ENCODE measurements around the gene PLA2G4D. TPM values are rescaled to one million over a fixed set of nuclear protein-coding genes. Genes with fewer than 3 reads are reported as not detected.

Gene PLA2G4D
- total RNA-seq, 1 experiment from 2014 or later, result not detected

- peaks cover 3% of the 10 kb centered on the region; the same call in 1 of the 2 replicates for H3K27me3 ChIP-seq (ENCODE audit: control insufficient read depth, insufficient read depth, low read length)
- no TSS peak for BruUV-seq (replicated peaks)
- no peak for ATAC-seq
- CTCF ChIA-PET, result interaction anchor here (0.9 kb wide), 1 partner anchor 11 kb away, joined by 3 read pairs; no protein-coding TSS in a partner anchor
- intact Hi-C loops (cut with micrococcal nuclease; ENCODE audit: unreplicated experiment), result no loop called here
- H3K36me3 ChIP-seq (ENCODE audit: control insufficient read depth, insufficient read depth, low read length), result no peaks in the 10 kb centered on the region
- TF ChIP-seq CTCF (IDR thresholded peaks at IDR 0.05) (no peak), REST (IDR thresholded peaks at IDR 0.05; ENCODE audit: insufficient read depth in 1 of 2, low read depth in 2 of 2, low read length in 1 of 2) (no peak), POLR2AphosphoS5 (IDR thresholded peaks at IDR 0.05; ENCODE audit: low read depth, low read length) (no peak), SIN3A (IDR thresholded peaks at IDR 0.05; ENCODE audit: borderline replicate concordance, insufficient read depth, low read depth, low read length) (no peak), TCF7L2 (IDR thresholded peaks at IDR 0.05; ENCODE audit: low read depth, low read length) (no peak)
- in situ Hi-C loops (cut with HindIII; ENCODE audit: low pct_unique_long_range_greater_than_20kb, low sequenced_read_pairs), result no loop called here
- H3K9me3 ChIP-seq (ENCODE audit: control insufficient read depth, insufficient read depth, low read depth, low read length), result no peaks in the 10 kb centered on the region
- H3K27ac ChIP-seq (ENCODE audit: low read length), result no peak overlapping the region
- no peaks in the 10 kb centered on the region for H3K4me1 ChIP-seq (ENCODE audit: control insufficient read depth, insufficient read depth, low read length)
- H3K4me3 ChIP-seq (ENCODE audit: low read depth in 2 of 2, low read length in 2 of 2), result no peak overlapping the region
- DNase-seq (ENCODE audit: low read depth, low spot score), result no peak
- POLR2A ChIA-PET, result no interaction called here
Observed at GRCh38 chr15:42073418-42073817, 20.9 kb downstream of the PLA2G4D start.

GRCh38 chr15:42072141-42072685, 22.1 kb downstream of the PLA2G4D start:
- no peak for DNase-seq (ENCODE audit: low read depth, low spot score)
- TF ChIP-seq POLR2AphosphoS5 (IDR thresholded peaks at IDR 0.05; ENCODE audit: low read depth, low read length) (no peak), TCF7L2 (IDR thresholded peaks at IDR 0.05; ENCODE audit: low read depth, low read length) (no peak), SIN3A (IDR thresholded peaks at IDR 0.05; ENCODE audit: borderline replicate concordance, insufficient read depth, low read depth, low read length) (no peak), REST (IDR thresholded peaks at IDR 0.05; ENCODE audit: insufficient read depth in 1 of 2, low read depth in 2 of 2, low read length in 1 of 2) (no peak), CTCF (IDR thresholded peaks at IDR 0.05) (no peak)
- in situ Hi-C loops (cut with HindIII; ENCODE audit: low pct_unique_long_range_greater_than_20kb, low sequenced_read_pairs), result no loop called here
- ChIA-PET CTCF (interaction anchor here (0.8 to 1.2 kb wide), 2 partner anchors 11 to 13 kb away, joined by 4 to 5 read pairs; no protein-coding TSS in a partner anchor), POLR2A (no interaction called here)
- peaks cover 3% of the 10 kb centered on the region; the same call in 1 of the 2 replicates for H3K27me3 ChIP-seq (ENCODE audit: control insufficient read depth, insufficient read depth, low read length)
- intact Hi-C loops (cut with micrococcal nuclease; ENCODE audit: unreplicated experiment), result no loop called here
- BruUV-seq (replicated peaks), result no TSS peak
- H3K4me1 ChIP-seq (ENCODE audit: control insufficient read depth, insufficient read depth, low read length), result no peaks in the 10 kb centered on the region
- no peak for ATAC-seq
- no peak overlapping the region for H3K27ac ChIP-seq (ENCODE audit: low read length)
- no peaks in the 10 kb centered on the region for H3K36me3 ChIP-seq (ENCODE audit: control insufficient read depth, insufficient read depth, low read length)
- H3K4me3 ChIP-seq (ENCODE audit: low read depth in 2 of 2, low read length in 2 of 2), result no peak overlapping the region
- no peaks in the 10 kb centered on the region for H3K9me3 ChIP-seq (ENCODE audit: control insufficient read depth, insufficient read depth, low read depth, low read length)
